ENCODE measurements around the gene HYAL3.

HYAL3 gene, protein sequence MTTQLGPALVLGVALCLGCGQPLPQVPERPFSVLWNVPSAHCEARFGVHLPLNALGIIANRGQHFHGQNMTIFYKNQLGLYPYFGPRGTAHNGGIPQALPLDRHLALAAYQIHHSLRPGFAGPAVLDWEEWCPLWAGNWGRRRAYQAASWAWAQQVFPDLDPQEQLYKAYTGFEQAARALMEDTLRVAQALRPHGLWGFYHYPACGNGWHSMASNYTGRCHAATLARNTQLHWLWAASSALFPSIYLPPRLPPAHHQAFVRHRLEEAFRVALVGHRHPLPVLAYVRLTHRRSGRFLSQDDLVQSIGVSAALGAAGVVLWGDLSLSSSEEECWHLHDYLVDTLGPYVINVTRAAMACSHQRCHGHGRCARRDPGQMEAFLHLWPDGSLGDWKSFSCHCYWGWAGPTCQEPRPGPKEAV

DNA sequence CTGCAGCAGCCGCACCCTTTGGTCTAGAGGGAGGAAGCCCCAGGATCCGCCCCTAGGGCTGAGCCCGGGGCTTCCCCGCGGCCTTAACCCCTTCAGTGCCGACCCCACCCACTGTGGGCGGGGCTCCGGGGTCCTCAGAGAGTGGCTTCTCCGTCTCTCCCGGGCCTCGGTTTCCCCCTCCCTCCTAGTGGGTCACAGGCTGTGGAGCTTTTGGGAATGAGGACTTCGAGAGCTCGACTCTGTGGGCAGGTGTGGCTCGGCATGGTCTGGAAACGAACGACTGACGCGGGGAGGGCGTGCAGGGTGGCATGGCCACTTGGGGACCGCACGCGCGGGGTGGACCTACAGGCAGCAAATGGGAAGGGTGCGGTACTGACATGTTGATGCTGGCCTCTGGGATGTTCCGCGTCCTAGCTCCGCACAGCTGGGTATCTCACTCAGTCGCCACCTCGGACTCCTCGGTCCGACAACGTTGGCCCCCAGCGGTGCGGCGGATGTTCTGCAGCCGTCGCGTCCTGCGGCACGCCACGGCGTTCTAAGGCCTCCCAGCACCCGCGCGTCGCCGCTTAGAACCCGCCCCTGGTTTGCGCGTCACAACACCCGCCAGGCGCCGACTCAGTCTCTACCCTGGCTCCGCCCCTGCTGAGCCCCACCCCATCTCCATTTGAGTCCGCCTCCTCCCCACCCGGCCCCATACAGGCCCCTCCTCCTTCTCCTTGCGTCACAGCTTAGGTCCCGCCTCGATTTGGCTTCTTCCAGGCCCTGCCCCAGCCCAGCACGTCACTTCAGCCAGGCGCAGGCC lies at the start of gene HYAL3, which contains the start of gene NAA80:
Gene HYAL3 (minus strand): TSS at position 570 of the 802 bp plus-strand sequence. CDS start 3,803 bp downstream, outside the sequence.
Gene NAA80 (minus strand): TSS at position 570 of the 802 bp plus-strand sequence. CDS start 1,942 bp downstream, outside the sequence.
- Histone ChIP-seq H3K27ac (peak within 1 kb of the TSS; percentile 91 to 92), H3K4me3 (peak within 1 kb of the TSS; percentile 74)
- peak; percentile 100 for DNase-seq (ENCODE audit: low spot score)
- TF ChIP-seq, protein P1, sequence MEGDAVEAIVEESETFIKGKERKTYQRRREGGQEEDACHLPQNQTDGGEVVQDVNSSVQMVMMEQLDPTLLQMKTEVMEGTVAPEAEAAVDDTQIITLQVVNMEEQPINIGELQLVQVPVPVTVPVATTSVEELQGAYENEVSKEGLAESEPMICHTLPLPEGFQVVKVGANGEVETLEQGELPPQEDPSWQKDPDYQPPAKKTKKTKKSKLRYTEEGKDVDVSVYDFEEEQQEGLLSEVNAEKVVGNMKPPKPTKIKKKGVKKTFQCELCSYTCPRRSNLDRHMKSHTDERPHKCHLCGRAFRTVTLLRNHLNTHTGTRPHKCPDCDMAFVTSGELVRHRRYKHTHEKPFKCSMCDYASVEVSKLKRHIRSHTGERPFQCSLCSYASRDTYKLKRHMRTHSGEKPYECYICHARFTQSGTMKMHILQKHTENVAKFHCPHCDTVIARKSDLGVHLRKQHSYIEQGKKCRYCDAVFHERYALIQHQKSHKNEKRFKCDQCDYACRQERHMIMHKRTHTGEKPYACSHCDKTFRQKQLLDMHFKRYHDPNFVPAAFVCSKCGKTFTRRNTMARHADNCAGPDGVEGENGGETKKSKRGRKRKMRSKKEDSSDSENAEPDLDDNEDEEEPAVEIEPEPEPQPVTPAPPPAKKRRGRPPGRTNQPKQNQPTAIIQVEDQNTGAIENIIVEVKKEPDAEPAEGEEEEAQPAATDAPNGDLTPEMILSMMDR (IDR thresholded peaks at IDR 0.05), result peak; percentile 13

DNA sequence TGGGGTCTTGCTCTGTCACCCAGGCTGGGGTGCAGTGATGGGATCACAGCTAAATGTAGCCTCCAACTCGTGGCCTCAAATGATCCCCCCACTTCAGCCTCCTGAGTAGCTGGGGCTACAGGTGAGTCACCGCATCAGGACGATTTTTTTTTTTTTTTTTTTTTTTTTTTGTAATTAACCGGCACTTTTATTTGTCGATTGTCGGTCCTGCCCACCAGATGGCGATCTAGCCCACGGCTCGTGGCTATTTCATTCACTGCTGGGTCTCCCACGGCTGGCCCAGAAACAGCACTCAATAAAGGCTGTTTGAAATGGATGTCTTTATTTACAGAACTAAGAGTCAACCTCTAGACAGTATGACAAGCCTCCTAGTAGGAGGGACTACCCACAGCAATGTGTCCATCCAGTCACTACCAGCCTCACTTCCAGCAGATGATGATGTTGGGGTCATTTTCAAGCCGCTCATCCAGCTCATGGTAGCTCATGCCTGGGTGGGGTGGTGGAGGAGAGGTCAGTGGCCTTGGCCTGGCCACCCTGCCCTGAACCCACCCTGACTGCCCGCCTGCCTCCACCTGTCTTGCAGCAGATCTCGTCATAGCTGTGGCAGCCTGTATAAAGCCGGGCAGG lies 48.1 kb upstream of the HYAL3 start:
- no peak overlapping the region for H3K4me3 ChIP-seq
- H3K27ac ChIP-seq, result no peak overlapping the region
- DNase-seq (ENCODE audit: low spot score), result no peak
- TF ChIP-seq, protein P1 (IDR thresholded peaks at IDR 0.05), result peak; percentile 12

DNA sequence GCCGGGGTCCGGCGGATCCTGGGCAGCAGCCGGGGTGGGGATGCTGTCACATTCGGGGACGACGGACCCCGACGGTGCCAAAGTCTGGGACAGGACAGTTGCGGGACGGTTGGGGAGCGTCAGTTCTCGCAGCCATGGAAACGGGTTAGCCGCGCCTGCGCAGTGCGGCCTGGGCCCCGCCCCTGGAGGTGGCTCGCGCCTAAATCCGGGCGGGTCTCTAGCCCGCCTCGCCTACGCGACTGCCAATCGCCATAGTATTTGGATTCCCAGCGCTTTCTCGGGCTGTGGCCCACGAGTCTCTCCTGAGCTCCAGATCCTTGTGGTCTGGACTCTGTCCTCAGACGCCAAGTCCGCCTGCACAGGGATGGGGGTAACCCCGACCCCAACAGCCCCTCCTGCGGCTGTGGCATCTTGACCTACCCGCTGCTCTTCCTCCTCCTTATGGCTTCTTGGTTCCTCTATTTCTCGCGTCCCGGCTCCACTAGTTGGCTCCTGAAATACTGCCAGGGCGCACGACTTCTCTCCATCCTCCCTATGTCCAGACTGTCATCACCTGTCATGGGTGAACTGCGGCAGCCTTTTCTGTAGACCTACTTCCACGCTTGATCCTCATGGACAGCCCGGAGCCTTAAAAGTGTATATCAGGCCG lies 46.5 kb upstream of the HYAL3 start, which contains the start of gene ZMYND10:
Gene ZMYND10 (minus strand): TSS at position 147 of the 649 bp plus-strand sequence. CDS start 153 bp downstream, outside the sequence.
- Histone ChIP-seq H3K27ac (peak within 1 kb of the TSS in 1 of 2 donors; percentile 9), H3K4me3 (peak within 1 kb of the TSS; percentile 62)
- TF ChIP-seq, protein P1 (IDR thresholded peaks at IDR 0.05), result no peak
- no peak for DNase-seq (ENCODE audit: low spot score)

DNA sequence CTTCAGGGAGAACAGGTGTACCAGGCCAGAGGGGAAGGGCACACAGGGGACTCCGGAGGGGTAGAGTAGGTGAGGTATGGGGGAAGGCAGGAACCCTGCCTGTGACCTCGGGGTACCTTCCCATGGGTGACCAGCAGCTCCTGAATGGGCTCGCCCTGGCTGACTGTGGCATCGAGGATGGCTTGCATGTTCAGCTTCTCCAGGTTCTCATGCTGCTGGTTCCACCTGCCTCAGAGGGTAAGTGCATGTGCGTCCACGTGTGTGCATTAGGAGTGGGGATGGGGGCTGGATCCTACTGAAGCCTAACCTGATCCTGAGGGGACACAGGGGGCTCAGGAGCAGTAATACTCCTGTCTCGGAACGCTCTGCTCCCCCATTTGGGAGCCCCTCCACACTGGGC lies 45.8 kb upstream of the HYAL3 start:
- Histone ChIP-seq H3K4me3 (peak overlapping the region; percentile 62), H3K27ac (no peak overlapping the region)
- TF ChIP-seq, protein P1 (IDR thresholded peaks at IDR 0.05), result no peak
- no peak for DNase-seq (ENCODE audit: low spot score)

DNA sequence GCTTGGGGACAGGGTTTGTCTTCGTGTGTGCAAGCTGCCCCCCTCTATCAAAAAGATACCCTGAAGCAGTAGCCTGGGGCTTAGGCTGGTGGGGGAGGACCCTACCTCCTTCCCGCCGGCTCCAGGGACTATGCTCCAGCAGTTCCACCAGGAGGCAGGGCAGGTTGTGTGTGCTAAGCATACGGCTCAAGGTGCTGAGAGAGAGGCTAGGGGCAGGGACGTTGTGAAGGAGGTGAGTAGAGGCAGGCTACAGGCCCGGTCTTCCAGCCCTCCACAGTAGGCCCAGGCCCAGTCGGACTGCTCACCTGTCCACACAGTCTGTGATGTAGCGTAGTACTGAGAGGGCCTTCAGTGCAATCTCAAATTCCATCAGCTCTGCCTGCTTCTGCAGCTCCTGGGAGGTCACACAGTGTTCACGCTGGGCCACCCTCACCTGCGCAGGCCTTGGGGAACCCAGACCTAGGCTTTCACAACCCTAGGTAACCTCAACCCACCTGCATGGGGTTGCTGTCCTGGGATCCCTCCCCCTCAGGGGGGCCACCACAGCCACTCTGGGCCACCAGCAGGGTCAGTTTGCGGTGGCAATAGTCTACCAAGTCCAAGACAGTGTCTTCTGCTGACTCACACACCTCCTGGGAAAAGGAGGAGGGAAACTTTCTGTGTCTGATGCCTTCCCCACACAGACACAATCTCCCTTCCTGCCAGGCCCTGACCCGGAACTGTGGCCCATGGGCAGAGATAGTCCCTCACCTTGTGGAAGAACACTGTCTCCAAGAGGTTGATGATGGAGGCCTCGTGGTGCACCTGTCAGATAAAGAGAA lies 43.8 kb upstream of the HYAL3 start:
- H3K4me3 ChIP-seq, result no peak overlapping the region
- TF ChIP-seq, protein P1 (IDR thresholded peaks at IDR 0.05), result no peak
- DNase-seq (ENCODE audit: low spot score), result no peak
- no peak overlapping the region for H3K27ac ChIP-seq
